Keratinocyte (primary cell): ENCODE data around the gene SLC32A1. TPM values are rescaled to one million over a fixed set of nuclear protein-coding genes. Genes with fewer than 3 reads are reported as not detected.

Experiments
- DNase-seq: peaks from one replicate; pipeline ENCODE4 v3.0.0-alpha.2; 2011; ENCODE audit warnings: low read depth, missing footprints, low spot score
- FAIRE-seq: peaks from 2 replicates; lab custom pipeline; 2011; peaks lifted over from hg19 to GRCh38; lab: Jason Lieb, UNC
- H2AFZ ChIP-seq: 2 replicates; pipeline ENCODE4 v1.6.0; 2012; ENCODE audit warnings: low read length, control low read depth, inconsistent platforms; ENCODE audit not compliant: control insufficient read depth
- H3K27ac ChIP-seq: 2 replicates; pipeline ENCODE4 v1.5.1; 2011; ENCODE audit warnings: low read length; ENCODE audit not compliant: control insufficient read depth, insufficient read depth
- H3K27me3 ChIP-seq: 3 replicates; pipeline ENCODE4 v1.6.0; 2011; ENCODE audit warnings: low read length; ENCODE audit not compliant: control insufficient read depth, insufficient read depth; ENCODE audit errors: extremely low read depth
- H3K36me3 ChIP-seq, 2 experiments: 2 replicates in 1 of 2; 3 replicates in 1 of 2; pipeline ENCODE4 v1.5.1; 2011; ENCODE audit warnings: low read length in 2 of 2, mild to moderate bottlenecking in 1 of 2; ENCODE audit not compliant: control insufficient read depth in 2 of 2, insufficient read depth in 2 of 2; ENCODE audit errors: extremely low read depth in 1 of 2
- H3K4me1 ChIP-seq: 3 replicates; pipeline ENCODE4 v1.5.1; 2011; ENCODE audit warnings: low read length; ENCODE audit not compliant: control insufficient read depth, insufficient read depth; ENCODE audit errors: extremely low read depth
- H3K4me2 ChIP-seq: 3 replicates; pipeline ENCODE4 v1.6.0; 2011; ENCODE audit warnings: low read depth, low read length; ENCODE audit not compliant: control insufficient read depth, insufficient read depth; ENCODE audit errors: extremely low read depth
- H3K4me3 ChIP-seq, 3 experiments: fragments of 200-600 bp in 1 of 3; sonication (generic) in 1 of 3; 2 replicates in 2 of 3; 3 replicates in 1 of 3; pipeline ENCODE4 v1.5.1; 2011 to 2016; ENCODE audit warnings: low read length in 3 of 3, mild to moderate bottlenecking in 3 of 3, control low read depth in 2 of 3, inconsistent platforms in 1 of 3, low read depth in 1 of 3, mixed read lengths in 1 of 3, mixed run types in 1 of 3, moderate library complexity in 1 of 3; ENCODE audit not compliant: control insufficient read depth in 2 of 3, insufficient read depth in 2 of 3; ENCODE audit errors: extremely low read depth in 1 of 3
- H3K79me2 ChIP-seq: 2 replicates; pipeline ENCODE4 v1.6.0; 2012; ENCODE audit warnings: low read length; ENCODE audit not compliant: control insufficient read depth, insufficient read depth
- H3K9ac ChIP-seq: 3 replicates; pipeline ENCODE4 v1.6.0; 2011; ENCODE audit warnings: low read length; ENCODE audit not compliant: control insufficient read depth, insufficient read depth; ENCODE audit errors: extremely low read depth
- H3K9me1 ChIP-seq: 3 replicates; pipeline ENCODE4 v1.6.0; 2011; ENCODE audit warnings: low read length; ENCODE audit not compliant: control insufficient read depth, insufficient read depth; ENCODE audit errors: extremely low read depth
- H3K9me3 ChIP-seq: 2 replicates; pipeline ENCODE4 v1.5.1; 2012; ENCODE audit warnings: low read depth, low read length; ENCODE audit not compliant: control insufficient read depth
- H4K20me1 ChIP-seq: 3 replicates; pipeline ENCODE4 v1.6.0; 2011; ENCODE audit warnings: low read length; ENCODE audit not compliant: control insufficient read depth, insufficient read depth; ENCODE audit errors: extremely low read depth
- EZH2 ChIP-seq: IDR thresholded peaks from one replicate; pipeline ENCODE4 v1.6.1; 2012; ENCODE audit warnings: inconsistent platforms, mild to moderate bottlenecking, low read length, moderate library complexity
- dilution Hi-C: fragments of 300-500 bp; cut with MboI; formaldehyde crosslinking; loops from one replicate; pipeline ENCODE4 v1.7.0; 2020; ENCODE audit warnings: low sequenced_read_pairs; ENCODE audit not compliant: extremely low pct_ligation_motif_present
- polyA minus RNA-seq, 3 experiments: library from RNA; depleted of rRNA, polyadenylated mRNA; stranded (reverse); fragments of >200 nt; gene quantifications; 1 replicate in 1 of 3; 2 replicates in 1 of 3; 3 replicates in 1 of 3; pipeline ENCODE4 v1.2.3, GENCODE V29; 2011
- polyA plus RNA-seq, 5 experiments: library from polyadenylated mRNA; depleted of rRNA in 3 of 5; stranded (reverse) in 3 of 5; stranded (forward) in 1 of 5; unstranded in 1 of 5; fragments of >200 nt; gene quantifications; 1 replicate in 1 of 5; 2 replicates in 3 of 5; 3 replicates in 1 of 5; pipeline versions ENCODE4 v1.2.1 to v1.2.3, GENCODE V29; 2011 to 2012; ENCODE audit warnings: missing spikeins in 2 of 5, low read depth in 1 of 5, low replicate concordance in 1 of 5
- TF ChIP-seq, protein P1 (sequence below), 3 experiments: IDR thresholded peaks in 1 of 3; conservative IDR thresholded peaks in 1 of 3; optimal IDR thresholded peaks in 1 of 3; 2 replicates in 2 of 3; 3 replicates in 1 of 3; pipeline versions ENCODE3 to v1.5.1; 2011; ENCODE audit warnings: low read length in 3 of 3, mild to moderate bottlenecking in 3 of 3, moderate library complexity in 2 of 3, control low read depth in 1 of 3, inconsistent platforms in 1 of 3; ENCODE audit not compliant: insufficient read depth in 2 of 3; ENCODE audit errors: extremely low read depth in 1 of 3

The SLC32A1 gene, protein sequence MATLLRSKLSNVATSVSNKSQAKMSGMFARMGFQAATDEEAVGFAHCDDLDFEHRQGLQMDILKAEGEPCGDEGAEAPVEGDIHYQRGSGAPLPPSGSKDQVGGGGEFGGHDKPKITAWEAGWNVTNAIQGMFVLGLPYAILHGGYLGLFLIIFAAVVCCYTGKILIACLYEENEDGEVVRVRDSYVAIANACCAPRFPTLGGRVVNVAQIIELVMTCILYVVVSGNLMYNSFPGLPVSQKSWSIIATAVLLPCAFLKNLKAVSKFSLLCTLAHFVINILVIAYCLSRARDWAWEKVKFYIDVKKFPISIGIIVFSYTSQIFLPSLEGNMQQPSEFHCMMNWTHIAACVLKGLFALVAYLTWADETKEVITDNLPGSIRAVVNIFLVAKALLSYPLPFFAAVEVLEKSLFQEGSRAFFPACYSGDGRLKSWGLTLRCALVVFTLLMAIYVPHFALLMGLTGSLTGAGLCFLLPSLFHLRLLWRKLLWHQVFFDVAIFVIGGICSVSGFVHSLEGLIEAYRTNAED
- not detected in 3 replicates for polyA plus RNA-seq
- not detected for polyA plus RNA-seq (2011; ENCODE audit: low read depth)
- polyA plus RNA-seq (2011; cell fraction: cytosol; rRNA removed), result not detected in 2 replicates
- polyA plus RNA-seq (2011; cell fraction: nucleus; rRNA removed), result not detected in 2 replicates
- not detected in 2 replicates for polyA plus RNA-seq (2012; ENCODE audit: low replicate concordance)
- not detected in 3 replicates for polyA minus RNA-seq
- not detected for polyA minus RNA-seq (2011; cell fraction: cytosol; rRNA and poly(A)+ RNA removed)
- polyA minus RNA-seq (2011; cell fraction: nucleus; rRNA and poly(A)+ RNA removed), result not detected in 2 replicates

DNA sequence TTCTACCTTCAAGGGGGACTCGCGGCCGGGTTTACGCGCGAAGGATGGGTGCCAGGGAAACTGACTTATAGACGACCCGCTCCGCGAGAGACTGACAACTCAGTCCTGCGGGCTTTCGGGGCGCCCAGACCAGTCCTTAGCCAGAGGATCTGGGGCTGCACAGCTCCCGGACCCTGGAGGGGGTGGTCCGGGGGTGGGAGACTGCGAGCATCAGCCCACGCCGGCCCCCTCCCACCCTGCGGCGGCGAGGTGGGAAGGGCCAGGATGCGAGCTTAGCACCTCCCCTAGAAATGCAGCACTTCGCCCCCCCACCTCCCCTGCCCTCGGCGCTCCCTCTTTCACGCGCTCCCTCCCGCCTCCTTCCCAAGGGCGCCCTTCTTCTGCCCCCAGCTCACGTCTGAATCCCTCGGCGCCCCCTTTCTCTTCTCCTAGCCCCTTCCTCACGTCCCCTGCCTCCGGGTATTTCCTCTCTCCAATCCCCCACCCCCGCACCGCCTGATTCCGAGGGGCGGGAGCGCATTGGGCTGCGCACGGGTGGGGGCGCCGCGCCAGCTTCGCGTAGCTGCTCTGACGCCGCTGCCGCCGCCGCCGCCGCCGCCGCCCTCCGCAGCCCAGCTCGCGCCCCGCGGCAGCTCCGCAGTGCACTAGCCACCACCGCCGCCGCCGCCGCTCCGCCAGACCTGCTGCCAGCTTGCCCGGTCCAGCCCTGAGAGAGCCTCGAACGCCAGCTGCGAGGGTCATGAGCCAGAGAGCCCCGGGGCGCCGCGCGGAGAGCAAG is at the start of gene SLC32A1:
Gene SLC32A1 (plus strand): TSS at position 639 of the 778 bp plus-strand sequence. CDS start 239 bp downstream, outside the sequence.
- no peak within 1 kb of the TSS for H3K27ac ChIP-seq
- peaks cover 2% of the 10 kb centered on the region for H3K9me3 ChIP-seq
- peaks cover 99% of the 10 kb centered on the region for H3K27me3 ChIP-seq
- no peaks in the 10 kb centered on the region for H3K9me1 ChIP-seq
- TF ChIP-seq EZH2, result peak; percentile 2
- TF ChIP-seq, protein P1, sequence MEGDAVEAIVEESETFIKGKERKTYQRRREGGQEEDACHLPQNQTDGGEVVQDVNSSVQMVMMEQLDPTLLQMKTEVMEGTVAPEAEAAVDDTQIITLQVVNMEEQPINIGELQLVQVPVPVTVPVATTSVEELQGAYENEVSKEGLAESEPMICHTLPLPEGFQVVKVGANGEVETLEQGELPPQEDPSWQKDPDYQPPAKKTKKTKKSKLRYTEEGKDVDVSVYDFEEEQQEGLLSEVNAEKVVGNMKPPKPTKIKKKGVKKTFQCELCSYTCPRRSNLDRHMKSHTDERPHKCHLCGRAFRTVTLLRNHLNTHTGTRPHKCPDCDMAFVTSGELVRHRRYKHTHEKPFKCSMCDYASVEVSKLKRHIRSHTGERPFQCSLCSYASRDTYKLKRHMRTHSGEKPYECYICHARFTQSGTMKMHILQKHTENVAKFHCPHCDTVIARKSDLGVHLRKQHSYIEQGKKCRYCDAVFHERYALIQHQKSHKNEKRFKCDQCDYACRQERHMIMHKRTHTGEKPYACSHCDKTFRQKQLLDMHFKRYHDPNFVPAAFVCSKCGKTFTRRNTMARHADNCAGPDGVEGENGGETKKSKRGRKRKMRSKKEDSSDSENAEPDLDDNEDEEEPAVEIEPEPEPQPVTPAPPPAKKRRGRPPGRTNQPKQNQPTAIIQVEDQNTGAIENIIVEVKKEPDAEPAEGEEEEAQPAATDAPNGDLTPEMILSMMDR (optimal IDR thresholded peaks at IDR 0.05 in 1 of 3, IDR thresholded peaks at IDR 0.05 in 1 of 3, conservative IDR thresholded peaks at IDR 0.05 in 1 of 3; ENCODE audit: extremely low read depth in 1 of 3, insufficient read depth in 2 of 3, low read length in 3 of 3), result no peak
- H3K4me2 ChIP-seq, result no peak within 1 kb of the TSS
- FAIRE-seq, result no peak
- no peaks in the 10 kb centered on the region for H3K36me3 ChIP-seq
- no peak for DNase-seq
- H3K4me1 ChIP-seq, result no peaks in the 10 kb centered on the region
- dilution Hi-C loops, result no loop called here
- H3K9ac ChIP-seq, result no peak within 1 kb of the TSS
- no peak within 1 kb of the TSS for H3K4me3 ChIP-seq
- no peak within 1 kb of the TSS for H2AFZ ChIP-seq
- H3K79me2 ChIP-seq, result no peaks in the 10 kb centered on the region
- peaks cover 5% of the 10 kb centered on the region for H4K20me1 ChIP-seq

DNA sequence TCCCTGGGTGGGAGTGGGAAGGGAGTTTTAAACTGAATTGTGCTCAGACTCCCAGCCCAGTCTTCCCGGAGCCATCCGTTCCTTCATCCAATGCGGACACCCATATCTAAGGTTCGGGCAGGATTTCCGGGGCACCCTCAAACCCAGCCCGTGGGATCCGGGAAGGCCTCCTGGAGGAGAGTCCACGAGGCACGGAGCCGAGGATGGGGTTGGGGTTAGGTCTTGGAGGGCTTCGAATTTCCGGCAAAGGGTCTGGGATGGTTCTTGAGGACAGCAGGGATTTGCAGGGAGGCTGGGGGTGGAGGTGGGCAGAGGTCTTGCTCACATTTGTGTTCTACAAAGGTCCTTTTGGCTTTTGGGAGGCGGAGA is 49.5 kb upstream of the SLC32A1 start:
- TF ChIP-seq, protein P1 (optimal IDR thresholded peaks at IDR 0.05 in 1 of 3, IDR thresholded peaks at IDR 0.05 in 1 of 3, conservative IDR thresholded peaks at IDR 0.05 in 1 of 3; ENCODE audit: extremely low read depth in 1 of 3, insufficient read depth in 2 of 3, low read length in 3 of 3), result no peak
- no peak for TF ChIP-seq EZH2
- Histone ChIP-seq H3K27me3 (peaks cover 27% of the 10 kb centered on the region), H3K9me1 (no peaks in the 10 kb centered on the region), H2AFZ (no peak overlapping the region), H3K9ac (no peak overlapping the region), H3K9me3 (no peaks in the 10 kb centered on the region), H3K36me3 (no peaks in the 10 kb centered on the region), H3K4me1 (peaks cover 9% of the 10 kb centered on the region), H3K27ac (no peak overlapping the region), H3K79me2 (no peaks in the 10 kb centered on the region), H3K4me3 (no peak overlapping the region), H3K4me2 (no peak overlapping the region), H4K20me1 (no peaks in the 10 kb centered on the region)
- FAIRE-seq (no peak), DNase-seq (no peak)
- dilution Hi-C loops, result no loop called here
